H9 (cell line): ENCODE measurements around the gene STK32B. TPM values are rescaled to one million over a fixed set of nuclear protein-coding genes. Genes with fewer than 3 reads are reported as not detected.
A peak's percentile ranks its signal among the peaks of the same experiment; 100 is the strongest.
"Not testable (repeated sequence)": the region's sequence is repeated elsewhere in the genome, so short reads cannot be mapped to it uniquely, and the experiment has no call there.

ENCODE experiments used
- DNase-seq: peaks from one replicate; pipeline ENCODE4 v3.0.0-alpha.2; 2017
- H2AFZ ChIP-seq: one replicate; pipeline ENCODE4 v1.6.1; 2013; ENCODE audit warnings: mild to moderate bottlenecking, low read length, control low read depth, moderate library complexity
- H2AK5ac ChIP-seq: 2 replicates; pipeline ENCODE4 v1.6.1; 2013; ENCODE audit warnings: low read length, control low read depth, mixed read lengths; ENCODE audit not compliant: insufficient read length
- H2BK120ac ChIP-seq: one replicate; pipeline ENCODE4 v1.6.1; 2013; ENCODE audit warnings: low read depth, mild to moderate bottlenecking, low read length, control low read depth, inconsistent platforms; ENCODE audit not compliant: poor library complexity, severe bottlenecking
- H2BK12ac ChIP-seq: 2 replicates; pipeline ENCODE4 v1.6.1; 2013; ENCODE audit warnings: low read length, control low read depth, mixed read lengths, low read depth; ENCODE audit not compliant: insufficient read length
- H2BK15ac ChIP-seq: 2 replicates; pipeline ENCODE4 v1.6.1; 2013; ENCODE audit warnings: low read depth, low read length, control low read depth
- H2BK20ac ChIP-seq: one replicate; pipeline ENCODE4 v1.6.1; 2013; ENCODE audit warnings: low read depth, mild to moderate bottlenecking, low read length, control low read depth, inconsistent platforms; ENCODE audit not compliant: poor library complexity, severe bottlenecking
- H2BK5ac ChIP-seq: 2 replicates; pipeline ENCODE4 v1.6.1; 2013; ENCODE audit warnings: low read length, control low read depth, mixed read lengths; ENCODE audit not compliant: insufficient read length
- H3K14ac ChIP-seq: 2 replicates; pipeline ENCODE4 v1.6.1; 2013; ENCODE audit warnings: low read length, control low read depth; ENCODE audit not compliant: insufficient read depth
- H3K18ac ChIP-seq: 2 replicates; pipeline ENCODE4 v1.6.1; 2013; ENCODE audit warnings: low read depth, mild to moderate bottlenecking, mixed read lengths, low read length, control low read depth; ENCODE audit not compliant: insufficient read length
- H3K23ac ChIP-seq: 2 replicates; pipeline ENCODE4 v1.6.1; 2013; ENCODE audit warnings: low read length, control low read depth, mixed read lengths, low read depth; ENCODE audit not compliant: insufficient read length
- H3K23me2 ChIP-seq: 2 replicates; pipeline ENCODE4 v1.6.1; 2013; ENCODE audit warnings: low read depth, mild to moderate bottlenecking, mixed read lengths, low read length, control low read depth; ENCODE audit not compliant: insufficient read length, poor library complexity, severe bottlenecking
- H3K27ac ChIP-seq: 2 replicates; pipeline ENCODE4 v1.5.1; 2013; ENCODE audit warnings: low read length, control low read depth, mixed read lengths, low read depth; ENCODE audit not compliant: insufficient read length
- H3K27me3 ChIP-seq: 2 replicates; pipeline ENCODE4 v1.6.1; 2013; ENCODE audit warnings: low read length, control low read depth, inconsistent platforms; ENCODE audit not compliant: insufficient read depth
- H3K4ac ChIP-seq: 2 replicates; pipeline ENCODE4 v1.6.1; 2013; ENCODE audit warnings: low read depth, mild to moderate bottlenecking, control low read depth, inconsistent platforms, low read length, moderate library complexity
- H3K4me1 ChIP-seq: 2 replicates; pipeline ENCODE4 v1.6.1; 2013; ENCODE audit warnings: low read length, control low read depth, inconsistent platforms; ENCODE audit not compliant: insufficient read depth
- H3K4me2 ChIP-seq: 2 replicates; pipeline ENCODE4 v1.6.1; 2013; ENCODE audit warnings: low read length, control low read depth, mixed read lengths; ENCODE audit not compliant: insufficient read length, insufficient read depth
- H3K56ac ChIP-seq: 2 replicates; pipeline ENCODE4 v1.6.1; 2013; ENCODE audit warnings: low read depth, mild to moderate bottlenecking, mixed read lengths, low read length, control low read depth; ENCODE audit not compliant: insufficient read length
- H3K79me1 ChIP-seq: 2 replicates; pipeline ENCODE4 v1.6.1; 2013; ENCODE audit warnings: low read depth, mild to moderate bottlenecking, moderate library complexity, low read length, control low read depth, inconsistent platforms; ENCODE audit not compliant: insufficient read depth, poor library complexity, severe bottlenecking
- H3K79me2 ChIP-seq: 2 replicates; pipeline ENCODE4 v1.6.1; 2013; ENCODE audit warnings: low read length, control low read depth, inconsistent platforms; ENCODE audit not compliant: insufficient read depth
- H3K9ac ChIP-seq: 2 replicates; pipeline ENCODE4 v1.6.1; 2013; ENCODE audit warnings: low read length, control low read depth, mixed read lengths; ENCODE audit not compliant: insufficient read length; ENCODE audit errors: extremely low read depth
- H3K9me3 ChIP-seq: one replicate; pipeline ENCODE4 v1.6.1; 2013; ENCODE audit warnings: low read depth, low read length, inconsistent platforms; ENCODE audit not compliant: control insufficient read depth
- H3T11ph ChIP-seq: one replicate; pipeline ENCODE4 v1.6.1; 2013; ENCODE audit warnings: mild to moderate bottlenecking, low read length, control low read depth, inconsistent platforms
- H4K20me1 ChIP-seq: one replicate; pipeline ENCODE4 v1.6.1; 2013; ENCODE audit not compliant: control insufficient read depth, insufficient read length, insufficient read depth
- H4K5ac ChIP-seq: 2 replicates; pipeline ENCODE4 v1.6.1; 2013; ENCODE audit warnings: low read depth, mild to moderate bottlenecking, mixed read lengths, low read length, control low read depth; ENCODE audit not compliant: insufficient read length
- H4K8ac ChIP-seq: replicated peaks from 2 replicates; pipeline ENCODE4 v1.6.1; 2013; ENCODE audit warnings: low read length, control low read depth, mixed read lengths, low read depth; ENCODE audit not compliant: insufficient read length
- H4K91ac ChIP-seq: 2 replicates; pipeline ENCODE4 v1.6.1; 2013; ENCODE audit warnings: low read depth, mild to moderate bottlenecking, moderate library complexity, mixed read lengths, low read length, control low read depth; ENCODE audit not compliant: insufficient read length
- H3K27ac Mint-ChIP-seq, 3 experiments: 2 replicates in 2 of 3; 3 replicates in 1 of 3; pipeline ENCODE4 v1.8.0; 2020 to 2021; ENCODE audit warnings: mixed read lengths in 3 of 3, mild to moderate bottlenecking in 1 of 3, moderate library complexity in 1 of 3
- H3K27me3 Mint-ChIP-seq: 2 replicates; pipeline ENCODE4 v1.8.0; 2021; ENCODE audit warnings: low read depth, mild to moderate bottlenecking, moderate library complexity, mixed read lengths
- H3K36me3 Mint-ChIP-seq, 3 experiments: 2 replicates in 2 of 3; 3 replicates in 1 of 3; pipeline ENCODE4 v1.8.0; 2020 to 2021; ENCODE audit warnings: low read depth in 3 of 3, mixed read lengths in 3 of 3; ENCODE audit not compliant: insufficient read depth in 1 of 3
- H3K4me1 Mint-ChIP-seq, 2 experiments: 2 replicates each; pipeline ENCODE4 v1.8.0; 2020; ENCODE audit warnings: mixed read lengths in 2 of 2
- H3K4me3 Mint-ChIP-seq, 2 experiments: 2 replicates in 1 of 2; 3 replicates in 1 of 2; pipeline ENCODE4 v1.8.0; 2020 to 2021; ENCODE audit warnings: mild to moderate bottlenecking in 2 of 2, mixed read lengths in 2 of 2, moderate library complexity in 1 of 2
- H3K9me3 Mint-ChIP-seq, 2 experiments: 2 replicates in 1 of 2; 3 replicates in 1 of 2; pipeline ENCODE4 v1.8.0; 2020; ENCODE audit warnings: mild to moderate bottlenecking in 2 of 2, mixed read lengths in 2 of 2, moderate library complexity in 1 of 2
- CTCF ChIP-seq: fragments of 200-600 bp; sonication (generic); conservative IDR thresholded peaks from 3 replicates; pipeline ENCODE4 v1.8.0; 2021; ENCODE audit warnings: antibody characterized with exemption, mild to moderate bottlenecking
- WGBS: extraction: QIAGEN DNeasy Blood & Tissue Kit; methylation state at CpG from one replicate; pipeline ENCODE4 v1.1.7; 2013; ENCODE audit warnings: missing lambda C conversion rate, low lambda C conversion rate, mixed read lengths; ENCODE audit not compliant: insufficient read length; ENCODE audit errors: extremely low coverage; 5-methylcytosine and 5-hydroxymethylcytosine counted together
- long read RNA-seq: library from polyadenylated mRNA; unstranded; transcript quantifications from one replicate; pipeline ENCODE4 v2.0.0, GENCODE V29; 2020
- total RNA-seq: library from RNA; stranded (reverse); gene quantifications from 2 replicates; pipeline ENCODE4 v1.2.1, GENCODE V29; 2021

Gene STK32B
- total RNA-seq, result 1.0 and 1.3 TPM in 2 replicates
- long read RNA-seq, partial matches to known transcripts, result 2 of 4 reads
- long read RNA-seq, other reads (novel, unspliced or antisense), result 0 of 4 reads

- Histone ChIP-seq H2BK120ac (no peak within 1 kb of the TSS), H3K27me3 (peaks cover 20% of the 10 kb centered on the region), H2AFZ (no peak within 1 kb of the TSS), H2BK20ac (no peak within 1 kb of the TSS), H3K4me2 (peak within 1 kb of the TSS; percentile 69), H3K9me3 (no peaks in the 10 kb centered on the region), H2BK12ac (no peak within 1 kb of the TSS), H4K5ac (no peak within 1 kb of the TSS), H4K8ac (no peak within 1 kb of the TSS), H3K14ac (no peak within 1 kb of the TSS), H3K4ac (no peak within 1 kb of the TSS), H3K23me2 (peaks cover 12% of the 10 kb centered on the region), H3K79me2 (no peaks in the 10 kb centered on the region), H2BK5ac (no peak within 1 kb of the TSS), H4K20me1 (no peaks in the 10 kb centered on the region), H2BK15ac (no peak within 1 kb of the TSS), H3K23ac (no peak within 1 kb of the TSS), H3K79me1 (no peaks in the 10 kb centered on the region), H3T11ph (no peak within 1 kb of the TSS), H3K27ac (no peak within 1 kb of the TSS), H2AK5ac (no peak within 1 kb of the TSS), H3K9ac (no peak within 1 kb of the TSS), H3K18ac (no peak within 1 kb of the TSS), H3K56ac (no peak within 1 kb of the TSS), H3K4me1 (no peaks in the 10 kb centered on the region), H4K91ac (no peak within 1 kb of the TSS)
- peak; percentile 77 for DNase-seq
- Mint-ChIP-seq H3K4me1 (peaks cover 10 to 11% of the 10 kb centered on the region in 2 experiments), H3K27ac (no peak within 1 kb of the TSS; a peak in 1 of 7 replicates), H3K36me3 (no peaks in the 10 kb centered on the region), H3K27me3 (peaks cover 77% of the 10 kb centered on the region), H3K4me3 (peak within 1 kb of the TSS; percentile 72 to 87), H3K9me3 (no peaks in the 10 kb centered on the region; a peak in 1 of 5 replicates)
- TF ChIP-seq CTCF, result no peak
- WGBS, result no CpG with 5 or more reads among the region's 103 CpGs
These were observed at the start of gene STK32B for GRCh38 chr4:5051278-5052203. STK32B (plus strand) TSS chr4:5051480.

- H3K4ac ChIP-seq, H2BK5ac ChIP-seq, H2AK5ac ChIP-seq, H4K91ac ChIP-seq, H3K4me1 ChIP-seq, H4K5ac ChIP-seq, H3K36me3 Mint-ChIP-seq, H3K56ac ChIP-seq, H3K4me3 Mint-ChIP-seq, H2BK120ac ChIP-seq, H3T11ph ChIP-seq, H3K14ac ChIP-seq, H2BK20ac ChIP-seq, DNase-seq, H3K9me3 ChIP-seq, H2AFZ ChIP-seq, H3K4me1 Mint-ChIP-seq, H3K23me2 ChIP-seq, H2BK12ac ChIP-seq, H3K9ac ChIP-seq, H3K27me3 ChIP-seq, H3K23ac ChIP-seq, H3K27ac Mint-ChIP-seq, H3K27ac ChIP-seq, H4K20me1 ChIP-seq, H4K8ac ChIP-seq, H2BK15ac ChIP-seq, H3K4me2 ChIP-seq, H3K9me3 Mint-ChIP-seq, H3K79me2 ChIP-seq, H3K18ac ChIP-seq, H3K79me1 ChIP-seq: not testable (repeated sequence)
- no CpG with 5 or more reads among the region's 6 CpGs for WGBS
- H3K27me3 Mint-ChIP-seq, result peaks cover 43% of the 10 kb centered on the region
These were observed 49.6 kb upstream of the STK32B start for GRCh38 chr4:5001641-5002040.
